HepG2 (cell line): ENCODE data around the gene PIKFYVE. TPM values are rescaled to one million over a fixed set of nuclear protein-coding genes. Genes with fewer than 3 reads are reported as not detected.
A peak's percentile ranks its signal among the peaks of the same experiment; 100 is the strongest.

Experiments
- CTCF ChIP-seq: sonication (generic); formaldehyde crosslinking; IDR thresholded peaks from 2 replicates; pipeline ENCODE4 v1.5.0; 2020; ENCODE audit warnings: mild to moderate bottlenecking, missing genetic modification reagents, moderate library complexity
- GATAD2A ChIP-seq: IDR thresholded peaks from 2 replicates; pipeline ENCODE4 v1.6.1; 2016
- HNF1B ChIP-seq: sonication (generic); formaldehyde crosslinking; IDR thresholded peaks from 2 replicates; pipeline ENCODE4 v1.5.1; 2020; ENCODE audit warnings: mild to moderate bottlenecking, moderate library complexity, missing genetic modification reagents
- HOXA9 ChIP-seq: sonication (generic); formaldehyde crosslinking; IDR thresholded peaks from 2 replicates; pipeline ENCODE4 v1.8.1; 2022; ENCODE audit warnings: missing genetic modification reagents, mild to moderate bottlenecking, moderate library complexity, borderline replicate concordance
- IRF1 ChIP-seq: sonication (generic); formaldehyde crosslinking; IDR thresholded peaks from 2 replicates; pipeline ENCODE4 v1.4.0; 2020; ENCODE audit warnings: low read depth, mild to moderate bottlenecking, missing genetic modification reagents
- MAZ ChIP-seq, 2 experiments: sonication (generic) in 1 of 2; formaldehyde crosslinking in 1 of 2; IDR thresholded peaks; 2 replicates each; pipeline versions ENCODE4 v1.5.0 to v1.6.1; 2012 to 2020; ENCODE audit warnings: low read depth in 2 of 2, mild to moderate bottlenecking in 2 of 2, borderline replicate concordance in 1 of 2, improper control_type of control experiment in 1 of 2, low read length in 1 of 2, missing genetic modification reagents in 1 of 2, moderate library complexity in 1 of 2
- MTF2 ChIP-seq: sonication (generic); formaldehyde crosslinking; IDR thresholded peaks from 2 replicates; pipeline ENCODE4 v1.5.0; 2020; ENCODE audit warnings: missing genetic modification reagents, borderline replicate concordance
- PHB2 ChIP-seq: fragments of 450-650 bp; IDR thresholded peaks from 2 replicates; pipeline ENCODE4 v1.6.1; 2018; ENCODE audit not compliant: partially characterized antibody
- RBFOX2 ChIP-seq: fragments of 200-400 bp; formaldehyde crosslinking; IDR thresholded peaks from 2 replicates; pipeline ENCODE4 v1.6.1; 2017; ENCODE audit warnings: low read depth, mild to moderate bottlenecking, low read length
- SMARCE1 ChIP-seq: fragments of 450-650 bp; IDR thresholded peaks from 2 replicates; pipeline ENCODE4 v1.6.1; 2017; ENCODE audit warnings: borderline replicate concordance
- TCF7 ChIP-seq: sonication (generic); IDR thresholded peaks from 2 replicates; pipeline ENCODE4 v1.6.1; 2016; ENCODE audit warnings: antibody characterized with exemption, low read depth
- TFDP2 ChIP-seq: sonication (generic); formaldehyde crosslinking; IDR thresholded peaks from 2 replicates; pipeline ENCODE4 v1.4.0; 2020; ENCODE audit warnings: missing genetic modification reagents
- TGIF2 ChIP-seq: IDR thresholded peaks from 2 replicates; pipeline ENCODE4 v1.6.1; 2016; ENCODE audit warnings: control low read depth, missing compliant biosample characterization
- ZBTB26 ChIP-seq: IDR thresholded peaks from 2 replicates; pipeline ENCODE4 v1.6.1; 2016; ENCODE audit warnings: missing compliant biosample characterization, missing genetic modification reagents, borderline replicate concordance
- ZBTB39 ChIP-seq: sonication (generic); formaldehyde crosslinking; IDR thresholded peaks from 2 replicates; pipeline ENCODE4 v1.5.0; 2020; ENCODE audit warnings: missing genetic modification reagents
- ZNF274 ChIP-seq: sonication (generic); formaldehyde crosslinking; IDR thresholded peaks from 2 replicates; pipeline ENCODE4 v1.5.1; 2020; ENCODE audit warnings: mild to moderate bottlenecking, missing genetic modification reagents
- polyA plus RNA-seq, 8 experiments: library from polyadenylated mRNA; depleted of rRNA in 3 of 8; stranded (reverse) in 7 of 8; unstranded in 1 of 8; fragments of >200 nt; fragmentation: Illumina TruSeq in 4 of 8; extraction: Trizol in 4 of 8; gene quantifications; 2 replicates each; pipeline versions ENCODE4 v1.2.1 to v1.2.3, GENCODE V29; 2011 to 2016; ENCODE audit warnings: low read depth in 4 of 8, missing spikeins in 1 of 8, mixed read lengths in 1 of 8; ENCODE audit not compliant: insufficient read depth in 1 of 8
- total RNA-seq, 5 experiments: library from RNA; depleted of rRNA; stranded (reverse); fragments of >200 nt; fragmentation: Illumina TruSeq; extraction: Trizol; gene quantifications; 2 replicates each; pipeline ENCODE4 v1.2.3, GENCODE V29; 2016; ENCODE audit warnings: low read depth in 1 of 5
- TF ChIP-seq, protein P1 (sequence below): IDR thresholded peaks from 2 replicates; pipeline ENCODE4 v1.6.1; 2012; ENCODE audit warnings: inconsistent platforms
- TF ChIP-seq, protein P2 (sequence below): sonication (generic); formaldehyde crosslinking; IDR thresholded peaks from 2 replicates; pipeline ENCODE4 v1.5.0; 2020; ENCODE audit warnings: missing genetic modification reagents, mild to moderate bottlenecking, borderline replicate concordance

Gene PIKFYVE
- total and polyA plus RNA-seq, 2 of the 13 experiments (the other 11 are each of a cell fraction or from before 2014, with no cell fraction given): 20.2 to 21.7 TPM

GRCh38 chr2:208254118-208254870, 11.8 kb upstream of the PIKFYVE start (continued):
- TF ChIP-seq HNF1B (CRISPR knock-in tag) (0 out of 2 replicates have a peak, but pooled peaks have one; percentile 35), RBFOX2 (peak; percentile 89), HOXA9 (CRISPR knock-in tag) (no peak), SMARCE1 (no peak), MTF2 (CRISPR knock-in tag) (peak; percentile 81; the same call in 1 of the 2 replicates), GATAD2A (CRISPR knock-in tag) (peak; percentile 90), PHB2 (no peak), TGIF2 (CRISPR knock-in tag) (peak; percentile 84), MAZ (IDR thresholded peaks at IDR 0.05; ENCODE audit: borderline replicate concordance, low read depth, low read length) (0 out of 2 replicates have a peak, but pooled peaks have one; percentile 79), MAZ (CRISPR knock-in tag; IDR thresholded peaks at IDR 0.05; ENCODE audit: low read depth) (peak; percentile 92), CTCF (CRISPR knock-in tag) (peak; percentile 94), ZNF274 (CRISPR knock-in tag) (peak; percentile 45; the same call in 1 of the 2 replicates), IRF1 (CRISPR knock-in tag) (no peak), ZBTB26 (no peak; the same call in 1 of the 2 replicates), ZBTB39 (CRISPR knock-in tag) (peak; percentile 89), TCF7 (peak; percentile 56; the same call in 1 of the 2 replicates), TFDP2 (CRISPR knock-in tag) (peak; percentile 74)
- TF ChIP-seq, protein P1, sequence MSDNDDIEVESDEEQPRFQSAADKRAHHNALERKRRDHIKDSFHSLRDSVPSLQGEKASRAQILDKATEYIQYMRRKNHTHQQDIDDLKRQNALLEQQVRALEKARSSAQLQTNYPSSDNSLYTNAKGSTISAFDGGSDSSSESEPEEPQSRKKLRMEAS: peak; percentile 83
- TF ChIP-seq, protein P2, sequence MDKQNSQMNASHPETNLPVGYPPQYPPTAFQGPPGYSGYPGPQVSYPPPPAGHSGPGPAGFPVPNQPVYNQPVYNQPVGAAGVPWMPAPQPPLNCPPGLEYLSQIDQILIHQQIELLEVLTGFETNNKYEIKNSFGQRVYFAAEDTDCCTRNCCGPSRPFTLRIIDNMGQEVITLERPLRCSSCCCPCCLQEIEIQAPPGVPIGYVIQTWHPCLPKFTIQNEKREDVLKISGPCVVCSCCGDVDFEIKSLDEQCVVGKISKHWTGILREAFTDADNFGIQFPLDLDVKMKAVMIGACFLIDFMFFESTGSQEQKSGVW (CRISPR knock-in tag): no peak
